Measurements from ENCODE around the gene CADPS2.

The CADPS2 gene

DNA sequence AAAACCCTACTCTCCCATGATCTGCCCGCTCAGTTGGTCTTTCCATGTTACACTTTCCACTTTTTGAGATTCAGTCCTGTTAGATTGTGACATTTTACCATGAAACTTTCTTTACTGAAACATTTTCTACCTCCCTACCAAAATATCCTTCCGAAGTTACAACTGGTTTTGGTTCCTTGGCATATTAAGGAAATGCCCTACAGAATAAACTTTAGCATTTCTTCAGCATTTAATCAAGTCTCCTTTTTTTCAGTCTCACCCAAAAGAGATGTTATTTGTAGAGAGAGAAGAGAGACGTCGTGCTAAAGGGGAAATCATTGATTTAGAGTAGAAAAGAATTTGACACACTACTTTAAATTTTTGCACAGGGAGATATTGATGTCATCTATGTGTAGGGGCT lies 572.0 kb downstream of the CADPS2 start:
- no peak overlapping the region for H3K9ac ChIP-seq (ENCODE audit: low read depth, low read length)
- H3K36me3 ChIP-seq (ENCODE audit: control insufficient read depth, insufficient read depth, low read length), result no peaks in the 10 kb centered on the region
- H3K4me1 ChIP-seq (ENCODE audit: control insufficient read depth, insufficient read depth, low read length), result peaks cover 59% of the 10 kb centered on the region
- H3K4me3 ChIP-seq (ENCODE audit: low read depth, low read length), result peak overlapping the region; percentile 64
- no peaks in the 10 kb centered on the region for H3K9me3 ChIP-seq (ENCODE audit: control insufficient read depth, insufficient read depth, low read length)
- no peak overlapping the region for H3K27ac ChIP-seq (ENCODE audit: low read depth, low read length)
- H3K27me3 ChIP-seq (ENCODE audit: control insufficient read depth, insufficient read depth, low read length), result peaks cover 94% of the 10 kb centered on the region

DNA sequence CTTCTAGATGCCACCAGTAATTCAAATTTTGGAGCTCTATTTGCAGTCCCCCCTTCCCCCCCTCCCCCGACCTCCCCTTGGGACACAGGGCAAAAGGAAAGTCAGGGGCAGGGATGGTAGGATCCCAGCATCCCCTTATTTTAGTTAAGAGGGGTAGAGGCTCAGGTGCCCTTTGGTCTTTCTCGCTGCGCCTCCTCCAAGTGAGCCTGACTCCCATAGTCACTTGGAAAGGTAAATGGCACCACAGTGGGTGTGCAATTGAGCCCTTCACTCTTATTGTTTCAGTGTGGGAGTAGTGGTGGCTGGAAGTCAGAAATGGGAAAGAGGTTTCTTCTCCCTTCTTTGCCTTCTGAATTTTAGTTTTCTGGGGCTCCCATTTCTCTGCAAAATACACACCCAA lies 573.5 kb downstream of the CADPS2 start:
- Histone ChIP-seq H3K27me3 (ENCODE audit: control insufficient read depth, insufficient read depth, low read length) (peaks cover 96% of the 10 kb centered on the region), H3K27ac (ENCODE audit: low read depth, low read length) (no peak overlapping the region), H3K4me3 (ENCODE audit: low read depth, low read length) (no peak overlapping the region), H3K4me1 (ENCODE audit: control insufficient read depth, insufficient read depth, low read length) (peaks cover 72% of the 10 kb centered on the region), H3K36me3 (ENCODE audit: control insufficient read depth, insufficient read depth, low read length) (no peaks in the 10 kb centered on the region), H3K9me3 (ENCODE audit: control insufficient read depth, insufficient read depth, low read length) (no peaks in the 10 kb centered on the region), H3K9ac (ENCODE audit: low read depth, low read length) (no peak overlapping the region)

DNA sequence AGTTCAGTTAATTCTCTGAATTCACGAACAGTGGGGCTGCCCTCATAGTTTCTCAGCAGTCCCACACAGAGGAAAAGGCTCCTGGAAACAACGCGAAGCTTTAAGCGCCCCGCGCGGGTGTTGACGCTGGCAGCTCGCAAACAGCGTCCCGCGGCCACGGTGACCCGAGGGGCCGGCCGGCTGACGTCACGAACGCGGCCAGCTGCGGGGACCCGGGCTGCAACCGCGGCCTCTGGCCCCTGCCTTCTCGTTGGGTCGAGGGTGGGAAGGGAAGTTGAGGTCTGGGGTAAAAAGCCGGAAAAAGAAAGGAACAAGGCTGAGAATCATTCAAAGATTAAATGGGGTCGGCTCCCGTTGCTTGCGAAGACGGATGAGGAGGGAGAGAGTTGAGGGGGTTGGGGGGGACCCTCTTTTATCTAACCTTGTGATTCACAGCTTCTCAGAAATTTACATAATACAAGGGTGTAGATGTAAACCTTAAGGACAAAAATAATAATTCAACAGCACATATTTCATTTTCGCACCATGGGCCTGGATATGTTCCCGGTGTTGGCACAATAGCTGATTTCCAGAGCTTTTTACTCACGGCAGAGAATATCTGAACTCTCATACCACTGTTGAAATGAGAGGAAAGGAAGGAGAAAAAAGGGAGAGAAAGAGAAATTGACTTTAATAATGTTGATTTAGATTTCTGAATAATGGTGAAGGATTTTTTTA lies 574.4 kb downstream of the CADPS2 start:
- Histone ChIP-seq H3K4me1 (ENCODE audit: control insufficient read depth, insufficient read depth, low read length) (peaks cover 72% of the 10 kb centered on the region), H3K27ac (ENCODE audit: low read depth, low read length) (peak overlapping the region; percentile 52), H3K4me3 (ENCODE audit: low read depth, low read length) (peak overlapping the region; percentile 83), H3K36me3 (ENCODE audit: control insufficient read depth, insufficient read depth, low read length) (no peaks in the 10 kb centered on the region), H3K9me3 (ENCODE audit: control insufficient read depth, insufficient read depth, low read length) (no peaks in the 10 kb centered on the region), H3K9ac (ENCODE audit: low read depth, low read length) (no peak overlapping the region), H3K27me3 (ENCODE audit: control insufficient read depth, insufficient read depth, low read length) (peaks cover 96% of the 10 kb centered on the region)

GRCh38 chr7:122311050-122311700 lies 575.1 kb downstream of the CADPS2 start:
- Histone ChIP-seq H3K9ac (ENCODE audit: low read depth, low read length) (no peak overlapping the region), H3K4me3 (ENCODE audit: low read depth, low read length) (peak overlapping the region; percentile 83), H3K27ac (ENCODE audit: low read depth, low read length) (peak overlapping the region; percentile 52), H3K27me3 (ENCODE audit: control insufficient read depth, insufficient read depth, low read length) (peaks cover 96% of the 10 kb centered on the region), H3K36me3 (ENCODE audit: control insufficient read depth, insufficient read depth, low read length) (no peaks in the 10 kb centered on the region), H3K4me1 (ENCODE audit: control insufficient read depth, insufficient read depth, low read length) (peaks cover 71% of the 10 kb centered on the region), H3K9me3 (ENCODE audit: control insufficient read depth, insufficient read depth, low read length) (no peaks in the 10 kb centered on the region)

- H3K9ac ChIP-seq (ENCODE audit: low read depth, low read length), result peak overlapping the region; percentile 23; the same call in 1 of the 2 replicates
- no peaks in the 10 kb centered on the region for H3K9me3 ChIP-seq (ENCODE audit: control insufficient read depth, insufficient read depth, low read length)
- peak overlapping the region; percentile 86 for H3K27ac ChIP-seq (ENCODE audit: low read depth, low read length)
- peak overlapping the region; percentile 83 for H3K4me3 ChIP-seq (ENCODE audit: low read depth, low read length)
- H3K36me3 ChIP-seq (ENCODE audit: control insufficient read depth, insufficient read depth, low read length), result no peaks in the 10 kb centered on the region
- peaks cover 64% of the 10 kb centered on the region for H3K4me1 ChIP-seq (ENCODE audit: control insufficient read depth, insufficient read depth, low read length)
- peaks cover 96% of the 10 kb centered on the region for H3K27me3 ChIP-seq (ENCODE audit: control insufficient read depth, insufficient read depth, low read length)
These were observed 575.9 kb downstream of the CADPS2 start for GRCh38 chr7:122310119-122311021.

DNA sequence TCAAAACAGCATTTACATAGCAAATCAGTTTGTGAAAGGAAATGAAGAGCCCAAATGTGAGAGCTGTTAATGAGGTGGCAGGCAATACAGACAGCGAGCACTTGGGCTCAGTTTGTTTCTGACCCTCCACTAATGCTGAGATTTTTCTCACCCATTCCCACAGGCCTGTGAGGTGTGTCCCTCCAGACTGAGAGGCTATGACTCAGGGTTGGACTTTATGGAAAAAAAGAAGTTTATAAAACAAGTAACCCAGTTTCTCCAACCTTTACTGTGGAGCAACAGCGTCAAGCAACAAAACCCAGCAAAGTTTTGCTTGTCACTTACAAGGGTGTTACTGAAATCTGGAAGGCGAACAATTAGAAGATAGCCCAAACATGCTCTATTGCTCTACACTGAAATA lies 576.8 kb downstream of the CADPS2 start:
- peaks cover 96% of the 10 kb centered on the region for H3K27me3 ChIP-seq (ENCODE audit: control insufficient read depth, insufficient read depth, low read length)
- no peaks in the 10 kb centered on the region for H3K36me3 ChIP-seq (ENCODE audit: control insufficient read depth, insufficient read depth, low read length)
- peak overlapping the region; percentile 13 for H3K27ac ChIP-seq (ENCODE audit: low read depth, low read length)
- peak overlapping the region; percentile 83 for H3K4me3 ChIP-seq (ENCODE audit: low read depth, low read length)
- H3K9ac ChIP-seq (ENCODE audit: low read depth, low read length), result no peak overlapping the region
- no peaks in the 10 kb centered on the region for H3K9me3 ChIP-seq (ENCODE audit: control insufficient read depth, insufficient read depth, low read length)
- peaks cover 60% of the 10 kb centered on the region for H3K4me1 ChIP-seq (ENCODE audit: control insufficient read depth, insufficient read depth, low read length)

DNA sequence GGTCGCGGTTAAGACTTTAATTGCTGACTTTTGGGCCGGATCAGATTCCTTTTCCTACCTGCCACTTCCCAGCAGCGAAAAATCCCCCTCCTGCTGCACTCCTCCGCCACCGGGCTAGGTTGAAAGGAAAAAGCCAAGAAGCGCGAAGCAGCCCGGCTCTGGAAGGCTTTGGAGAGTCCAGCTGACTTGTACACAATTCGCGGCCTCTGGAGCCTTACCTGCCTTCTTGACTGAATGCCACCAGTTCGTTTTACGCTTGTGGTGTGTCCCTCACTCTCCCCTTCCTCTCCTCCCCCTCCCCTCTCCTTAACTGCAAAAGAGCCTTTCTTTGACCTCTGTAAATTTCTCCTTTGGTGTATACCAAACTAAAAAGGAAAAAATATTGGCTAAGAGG lies 579.0 kb downstream of the CADPS2 start:
- H3K27me3 ChIP-seq (ENCODE audit: control insufficient read depth, insufficient read depth, low read length), result peaks cover 96% of the 10 kb centered on the region
- no peaks in the 10 kb centered on the region for H3K36me3 ChIP-seq (ENCODE audit: control insufficient read depth, insufficient read depth, low read length)
- H3K9ac ChIP-seq (ENCODE audit: low read depth, low read length), result no peak overlapping the region
- no peaks in the 10 kb centered on the region for H3K9me3 ChIP-seq (ENCODE audit: control insufficient read depth, insufficient read depth, low read length)
- peak overlapping the region; percentile 83 for H3K4me3 ChIP-seq (ENCODE audit: low read depth, low read length)
- peak overlapping the region; percentile 78 for H3K27ac ChIP-seq (ENCODE audit: low read depth, low read length)
- peaks cover 56% of the 10 kb centered on the region for H3K4me1 ChIP-seq (ENCODE audit: control insufficient read depth, insufficient read depth, low read length)

- peaks cover 96% of the 10 kb centered on the region for H3K27me3 ChIP-seq (ENCODE audit: control insufficient read depth, insufficient read depth, low read length)
- H3K4me1 ChIP-seq (ENCODE audit: control insufficient read depth, insufficient read depth, low read length), result peaks cover 57% of the 10 kb centered on the region
- H3K27ac ChIP-seq (ENCODE audit: low read depth, low read length), result peak overlapping the region; percentile 78
- no peaks in the 10 kb centered on the region for H3K9me3 ChIP-seq (ENCODE audit: control insufficient read depth, insufficient read depth, low read length)
- H3K9ac ChIP-seq (ENCODE audit: low read depth, low read length), result no peak overlapping the region
- no peaks in the 10 kb centered on the region for H3K36me3 ChIP-seq (ENCODE audit: control insufficient read depth, insufficient read depth, low read length)
- peak overlapping the region; percentile 83 for H3K4me3 ChIP-seq (ENCODE audit: low read depth, low read length)
These were observed 579.7 kb downstream of the CADPS2 start for GRCh38 chr7:122306320-122307227.

DNA sequence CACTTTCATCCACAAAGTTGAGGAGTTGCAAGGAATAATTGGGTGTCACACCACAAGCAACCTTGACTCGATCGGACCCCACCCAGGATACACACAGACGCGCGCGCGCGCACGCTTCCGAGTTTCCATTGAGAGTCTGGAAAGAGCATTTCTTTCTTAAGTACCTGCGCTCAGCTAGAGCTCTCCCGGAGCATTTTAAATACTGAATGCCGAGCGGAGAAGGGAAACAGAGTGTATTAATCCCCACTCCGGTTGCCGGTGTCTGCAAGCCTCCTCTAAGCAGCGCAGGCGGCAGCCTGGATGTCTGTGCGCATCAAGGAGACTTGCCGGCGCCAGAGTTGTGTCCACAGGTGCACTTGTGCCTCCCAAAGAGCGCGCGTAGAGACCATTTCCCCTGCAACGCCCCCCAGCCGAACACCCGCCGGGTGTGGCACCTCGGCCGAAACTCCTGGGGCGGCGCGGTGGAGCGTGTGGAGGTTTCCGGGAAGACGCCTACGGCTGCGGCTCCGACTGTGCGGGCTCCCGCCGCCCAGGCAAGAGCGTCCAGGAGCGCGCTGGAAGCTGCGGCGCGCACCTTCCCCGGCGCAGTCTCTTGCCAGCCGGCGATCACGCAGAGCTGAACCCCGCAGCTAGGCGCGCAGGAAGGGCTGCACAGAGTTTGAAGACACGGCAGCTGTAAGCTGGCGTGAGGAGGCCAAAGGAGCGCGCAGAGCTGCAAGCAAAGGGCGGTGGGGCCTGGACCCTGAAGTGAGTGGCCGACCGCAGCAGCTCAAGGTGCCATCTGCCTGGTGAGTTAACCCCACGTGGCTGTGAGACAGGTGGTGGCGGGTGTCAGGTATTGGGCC lies 580.6 kb downstream of the CADPS2 start:
- H3K9me3 ChIP-seq (ENCODE audit: control insufficient read depth, insufficient read depth, low read length), result no peaks in the 10 kb centered on the region
- no peaks in the 10 kb centered on the region for H3K36me3 ChIP-seq (ENCODE audit: control insufficient read depth, insufficient read depth, low read length)
- peak overlapping the region; percentile 83 for H3K4me3 ChIP-seq (ENCODE audit: low read depth, low read length)
- 0 out of 2 replicates have a peak overlapping the region, but pooled peaks have one; percentile 15 for H3K9ac ChIP-seq (ENCODE audit: low read depth, low read length)
- H3K4me1 ChIP-seq (ENCODE audit: control insufficient read depth, insufficient read depth, low read length), result peaks cover 52% of the 10 kb centered on the region
- peak overlapping the region; percentile 78 for H3K27ac ChIP-seq (ENCODE audit: low read depth, low read length)
- H3K27me3 ChIP-seq (ENCODE audit: control insufficient read depth, insufficient read depth, low read length), result peaks cover 96% of the 10 kb centered on the region

Data from HUES48 (cell line).